Activated CD8-positive, alpha-beta memory T cell treated with anti-CD3 and anti-CD28 coated beads for 48 hours (primary cell): Measurements from ENCODE around the gene HIP1.
A peak's percentile ranks its signal among the peaks of the same experiment; 100 is the strongest.
"Not testable (repeated sequence)": the region's sequence is repeated elsewhere in the genome, so short reads cannot be mapped to it uniquely, and the experiment has no call there.

Source experiments
- DNase-seq, 3 experiments: peaks; one replicate each; pipeline ENCODE4 v3.0.0-alpha.2; 2020; ENCODE audit warnings: low read depth in 2 of 3, low spot score in 2 of 3

HIP1 gene

DNA sequence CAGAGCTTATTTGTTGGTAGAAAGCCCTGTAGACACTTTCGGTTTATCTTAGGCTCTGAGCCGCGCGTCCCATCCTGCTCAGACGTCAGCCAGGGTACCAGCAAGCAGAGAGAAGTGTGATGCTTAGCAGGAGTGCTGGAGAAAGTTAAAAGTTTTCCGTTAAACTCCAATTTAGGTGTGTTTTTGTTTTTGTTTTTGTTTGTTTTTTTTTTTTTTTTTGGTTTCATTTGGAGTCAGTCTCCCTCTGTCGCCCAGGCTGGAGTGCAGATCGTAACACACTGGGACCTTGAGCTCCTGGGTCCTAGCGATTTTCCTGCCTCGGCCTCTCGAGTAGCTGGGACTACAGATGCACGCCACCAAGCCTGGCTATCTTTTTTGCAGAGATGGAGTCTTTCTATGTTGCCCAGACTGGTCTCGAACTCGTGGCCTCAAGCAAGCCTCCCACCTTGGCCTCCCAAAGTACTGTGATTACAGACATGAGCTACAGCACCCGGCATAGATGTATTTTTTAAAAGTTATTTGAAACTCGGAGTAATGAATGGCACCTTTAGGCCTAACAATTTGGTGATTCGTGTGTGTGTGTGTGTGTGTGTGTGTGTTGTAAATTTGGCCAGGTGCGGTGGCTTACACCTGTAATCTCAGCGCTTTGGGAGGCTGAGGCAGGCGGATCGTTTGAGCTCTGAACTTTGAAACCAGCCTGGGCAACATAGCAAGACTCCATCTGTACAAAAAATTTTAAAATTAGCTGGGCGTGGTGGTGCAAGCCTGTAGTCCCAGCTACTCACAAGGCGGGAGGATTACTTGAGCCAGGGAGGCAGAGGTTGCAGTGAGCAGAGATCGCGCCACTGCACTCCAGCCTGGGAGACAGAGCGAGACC, 1.3 kb upstream of the HIP1 start:
- DNase-seq, result no peak

- DNase-seq, result peak; percentile 93 to 98 (median 94)
These were observed 444 bp upstream of the HIP1 start for GRCh38 chr7:75738975-75739795.

DNA sequence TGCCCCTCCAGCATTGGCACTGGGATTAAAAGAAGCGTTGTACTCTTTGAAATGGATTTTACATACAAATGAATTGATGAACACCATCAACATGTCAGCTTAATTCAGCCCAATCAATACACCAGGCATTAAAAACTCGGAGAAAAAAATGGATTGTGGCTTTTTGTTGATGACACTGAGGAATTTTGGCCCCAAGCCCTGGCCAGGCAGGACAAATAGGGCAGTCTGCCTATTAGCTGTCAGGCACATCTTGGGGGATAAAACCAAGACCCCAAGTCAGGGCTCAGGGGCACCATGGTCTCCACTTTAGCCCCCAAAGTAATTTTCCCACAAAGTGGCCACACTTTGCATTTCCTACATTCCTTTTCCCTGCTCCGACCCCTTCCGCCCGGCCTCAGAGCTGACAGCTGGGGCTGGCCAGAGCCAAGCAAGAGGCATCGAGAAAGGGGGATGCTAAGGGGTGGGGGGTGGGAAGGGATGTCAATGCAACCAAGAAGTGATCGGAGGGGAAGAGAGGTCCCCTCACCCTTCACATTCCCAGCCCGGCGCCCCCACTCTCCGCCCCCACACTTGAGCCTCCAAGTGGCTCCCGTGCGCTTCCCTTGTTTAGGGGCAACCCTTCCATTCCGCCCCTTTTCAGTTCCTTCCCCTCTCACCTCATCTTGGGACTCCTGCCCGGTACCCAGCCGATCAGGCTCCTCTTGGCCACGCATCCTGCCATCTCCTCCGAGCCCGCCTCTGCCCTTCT, 711 bp downstream of the HIP1 start:
- no peak for DNase-seq

DNA sequence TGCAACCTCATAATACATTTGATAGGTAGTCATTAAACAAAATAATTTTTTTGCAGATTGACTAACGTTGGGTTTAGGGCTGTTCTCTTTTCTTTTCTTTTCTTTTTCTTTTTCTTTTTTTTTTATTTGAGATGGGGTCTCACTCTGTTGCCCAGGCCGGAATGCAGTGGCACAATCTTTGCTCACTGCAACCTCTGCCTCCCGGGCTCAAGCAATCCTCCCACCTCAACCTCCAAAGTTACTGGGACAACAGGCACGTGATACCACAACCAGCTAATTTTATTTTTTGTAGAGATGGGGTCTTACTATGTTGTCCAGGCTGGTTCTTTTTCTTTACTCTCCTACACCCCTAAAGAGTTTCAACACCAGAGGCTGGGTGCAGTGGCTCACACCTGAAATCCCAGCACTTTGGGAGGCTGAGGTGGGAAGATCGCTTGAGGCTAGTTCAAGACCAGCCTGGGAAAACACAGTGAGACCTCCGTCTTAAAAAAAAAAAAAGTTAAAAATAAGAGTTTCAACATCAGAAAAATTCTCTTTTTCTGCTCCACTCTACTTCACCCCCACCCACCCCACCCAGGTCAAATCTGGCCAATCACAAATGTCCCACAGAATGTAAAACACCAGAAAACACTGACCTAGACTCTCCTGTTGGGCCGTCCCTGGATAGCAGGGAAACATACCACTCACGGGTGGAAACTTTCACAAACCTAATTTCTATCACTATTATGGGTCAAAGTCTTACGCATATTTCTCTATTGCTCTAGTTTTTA, 3.0 kb downstream of the HIP1 start:
- no peak for DNase-seq

- DNase-seq, result no peak
These were observed 3.9 kb downstream of the HIP1 start for GRCh38 chr7:75734586-75735458.

- no peak for DNase-seq
These were observed 5.7 kb downstream of the HIP1 start for GRCh38 chr7:75732764-75733630.

- DNase-seq, result no peak
These were observed 6.7 kb downstream of the HIP1 start for GRCh38 chr7:75732016-75732521.

- DNase-seq, result no peak
These were observed 8.9 kb downstream of the HIP1 start for GRCh38 chr7:75729851-75730274.

- DNase-seq, result no peak
These were observed 10.7 kb downstream of the HIP1 start for GRCh38 chr7:75727881-75728593.

- not testable (repeated sequence) for DNase-seq
These were observed 11.4 kb downstream of the HIP1 start for GRCh38 chr7:75727351-75727750.

- DNase-seq, result no peak
These were observed 13.4 kb downstream of the HIP1 start for GRCh38 chr7:75725306-75725705.

- DNase-seq, result no peak
These were observed 15.3 kb downstream of the HIP1 start for GRCh38 chr7:75723444-75723843.

- no peak for DNase-seq
These were observed 16.4 kb downstream of the HIP1 start for GRCh38 chr7:75722373-75722772.

GRCh38 chr7:75721922-75722321, 16.8 kb downstream of the HIP1 start:
- DNase-seq, result not testable (repeated sequence)

- no peak for DNase-seq
These were observed 17.3 kb downstream of the HIP1 start for GRCh38 chr7:75721426-75721825.

DNA sequence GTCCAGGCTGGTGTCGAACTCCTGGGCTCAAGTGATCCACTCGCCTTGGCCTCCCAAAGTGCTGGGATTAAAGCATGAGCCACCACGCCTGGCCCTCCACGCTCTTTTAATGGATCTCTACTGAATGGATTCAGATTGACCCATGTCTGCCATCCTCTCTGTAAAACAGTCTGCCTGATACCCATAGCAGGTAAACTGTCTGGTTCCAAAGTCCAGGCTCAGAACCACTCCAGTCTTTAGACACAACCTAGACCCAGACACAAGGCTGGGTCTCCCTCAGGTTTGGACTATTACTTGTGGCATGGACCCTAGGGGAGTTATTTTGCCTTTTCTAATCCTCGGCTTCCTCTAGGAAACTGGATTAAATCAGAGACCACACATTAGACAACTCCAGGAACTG, 19.1 kb downstream of the HIP1 start:
- DNase-seq, result no peak

DNA sequence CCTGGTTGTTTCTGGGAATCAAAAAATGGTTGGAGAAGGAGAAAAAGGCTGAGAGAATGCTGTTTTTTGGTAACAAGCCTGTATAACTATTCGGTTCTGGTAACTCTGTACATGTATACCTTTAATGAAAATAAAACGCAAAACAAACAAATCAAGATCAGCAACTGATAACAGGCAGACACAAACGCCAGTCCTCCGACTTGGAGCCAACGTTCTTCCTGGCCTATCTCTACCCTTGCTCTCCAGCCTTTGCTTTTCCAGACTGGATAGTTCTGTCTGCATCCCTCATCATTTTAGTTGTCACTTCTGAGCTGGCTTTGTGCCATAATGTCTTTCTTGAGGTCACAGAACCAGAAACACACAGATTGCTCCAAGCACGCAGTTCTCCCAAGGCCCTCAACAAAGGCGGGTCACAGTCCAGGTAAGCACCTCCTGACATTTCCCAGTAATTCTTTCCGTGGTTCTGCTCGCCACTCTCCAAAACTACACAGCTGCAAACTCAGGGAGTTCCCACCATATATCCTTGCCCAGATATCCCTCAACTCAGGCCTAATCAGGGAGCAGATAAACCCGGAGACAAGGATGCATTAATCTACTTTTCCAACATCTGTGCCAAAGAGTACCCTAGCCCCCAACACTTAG, 20.2 kb downstream of the HIP1 start:
- DNase-seq, result no peak
